IMR-90 (cell line): ENCODE results near the gene CD274. TPM values are rescaled to one million over a fixed set of nuclear protein-coding genes. Genes with fewer than 3 reads are reported as not detected.
A peak's percentile ranks its signal among the peaks of the same experiment; 100 is the strongest.

ENCODE experiments used
- ATAC-seq: fragments of 200-7000 bp; cut with Tn5 transposase; 2 replicates; pipeline ENCODE4 v1.9.1; 2020; ENCODE audit warnings: low read depth, mild to moderate bottlenecking, moderate library complexity
- BruUV-seq: library from RNA; stranded (reverse); fragments of 400-500 nt; replicated peaks from 2 replicates; lab custom pipeline; 2021; lab: Mats Ljungman, UMichigan
- CTCF ChIA-PET: fragments of 300-600 bp; formaldehyde crosslinking; extraction: SDS; loops from one replicate; lab custom pipeline; 2021; ENCODE audit warnings: antibody characterized with exemption; lab: Yijun Ruan, JAX
- POLR2A ChIA-PET: fragments of 300-600 bp; sonication (Branson Sonifier 250); formaldehyde crosslinking; loops from one replicate; lab custom pipeline; 2022; ENCODE audit warnings: antibody characterized with exemption; ENCODE audit not compliant: unreplicated experiment; lab: Charles Lee
- DNase-seq: peaks from one replicate; pipeline ENCODE4 v3.0.0; 2013
- H2AFZ ChIP-seq: replicated peaks from 2 replicates; pipeline ENCODE3; 2013; ENCODE audit warnings: low read length, mild to moderate bottlenecking; ENCODE audit not compliant: poor library complexity
- H2AK5ac ChIP-seq: 2 replicates; pipeline ENCODE4 v1.6.1; 2013; ENCODE audit warnings: low read depth, low read length, inconsistent platforms
- H2AK9ac ChIP-seq: replicated peaks from 2 replicates; pipeline ENCODE3; 2013; ENCODE audit warnings: mild to moderate bottlenecking, low read depth, low read length, moderate library complexity; ENCODE audit not compliant: poor library complexity
- H2BK120ac ChIP-seq: 2 replicates; pipeline ENCODE4 v1.6.1; 2013; ENCODE audit warnings: low read depth, low read length, inconsistent platforms
- H2BK15ac ChIP-seq: 3 replicates; pipeline ENCODE4 v1.6.1; 2013; ENCODE audit warnings: low read depth, low read length, inconsistent platforms
- H2BK20ac ChIP-seq: 2 replicates; pipeline ENCODE4 v1.6.1; 2013; ENCODE audit warnings: low read depth, mild to moderate bottlenecking, inconsistent platforms, low read length, moderate library complexity
- H2BK5ac ChIP-seq: 2 replicates; pipeline ENCODE4 v1.6.1; 2013; ENCODE audit warnings: mild to moderate bottlenecking, low read depth, low read length, inconsistent platforms; ENCODE audit not compliant: poor library complexity, severe bottlenecking
- H3K14ac ChIP-seq: replicated peaks from 2 replicates; pipeline ENCODE4 v1.6.1; 2013; ENCODE audit warnings: low read depth, low read length, inconsistent platforms
- H3K18ac ChIP-seq: 2 replicates; pipeline ENCODE4 v1.6.1; 2013; ENCODE audit warnings: low read depth, low read length, control low read depth
- H3K23ac ChIP-seq: 2 replicates; pipeline ENCODE4 v1.6.1; 2013; ENCODE audit warnings: low read depth, low read length, inconsistent platforms
- H3K27ac ChIP-seq: 2 replicates; pipeline ENCODE4 v1.5.1; 2013; ENCODE audit warnings: mild to moderate bottlenecking, control low read depth, low read length; ENCODE audit not compliant: insufficient read depth
- H3K27me3 ChIP-seq: 2 replicates; pipeline ENCODE4 v1.6.1; 2013; ENCODE audit warnings: low read length; ENCODE audit not compliant: control insufficient read depth, insufficient read depth
- H3K36me3 ChIP-seq: 2 replicates; pipeline ENCODE4 v1.6.1; 2013; ENCODE audit warnings: low read length, mixed read lengths; ENCODE audit not compliant: control insufficient read depth, insufficient read depth
- H3K4ac ChIP-seq: 2 replicates; pipeline ENCODE4 v1.6.1; 2013; ENCODE audit warnings: low read depth, low read length, inconsistent platforms
- H3K4me1 ChIP-seq: 2 replicates; pipeline ENCODE4 v1.6.1; 2013; ENCODE audit warnings: low read length, mixed read lengths; ENCODE audit not compliant: control insufficient read depth, insufficient read depth
- H3K4me2 ChIP-seq: 2 replicates; pipeline ENCODE4 v1.6.1; 2013; ENCODE audit warnings: low read depth, mild to moderate bottlenecking, control low read depth, low read length, moderate library complexity
- H3K4me3 ChIP-seq: 2 replicates; pipeline ENCODE4 v1.5.1; 2013; ENCODE audit warnings: low read depth, mild to moderate bottlenecking, control low read depth, low read length, moderate library complexity; ENCODE audit not compliant: insufficient read depth
- H3K56ac ChIP-seq: 2 replicates; pipeline ENCODE4 v1.6.1; 2013; ENCODE audit warnings: low read length, inconsistent platforms; ENCODE audit not compliant: insufficient read depth; ENCODE audit errors: extremely low read depth
- H3K79me1 ChIP-seq, 2 experiments: 2 replicates each; pipeline ENCODE4 v1.6.1; 2013; ENCODE audit warnings: low read length in 2 of 2, inconsistent platforms in 1 of 2, low read depth in 1 of 2
- H3K9ac ChIP-seq: 2 replicates; pipeline ENCODE4 v1.6.1; 2013; ENCODE audit warnings: low read depth, low read length, control low read depth
- H3K9me1 ChIP-seq: 2 replicates; pipeline ENCODE4 v1.6.1; 2013; ENCODE audit warnings: low read length, inconsistent platforms; ENCODE audit not compliant: insufficient read depth
- H3K9me3 ChIP-seq: 2 replicates; pipeline ENCODE4 v1.6.1; 2013; ENCODE audit warnings: low read length; ENCODE audit not compliant: control insufficient read depth, insufficient read depth
- H4K20me1 ChIP-seq: 2 replicates; pipeline ENCODE4 v1.6.1; 2013; ENCODE audit warnings: low read length, inconsistent platforms; ENCODE audit not compliant: insufficient read depth
- H4K5ac ChIP-seq: 2 replicates; pipeline ENCODE4 v1.6.1; 2013; ENCODE audit warnings: mild to moderate bottlenecking, low read depth, low read length, control low read depth
- H4K8ac ChIP-seq, 2 experiments: 2 replicates each; pipeline ENCODE4 v1.6.1; 2013; ENCODE audit warnings: low read depth in 2 of 2, low read length in 2 of 2, control low read depth in 1 of 2, inconsistent platforms in 1 of 2
- H4K91ac ChIP-seq: 2 replicates; pipeline ENCODE4 v1.6.1; 2013; ENCODE audit warnings: low read depth, low read length, inconsistent platforms; ENCODE audit not compliant: insufficient read depth
- CEBPB ChIP-seq: IDR thresholded peaks from 2 replicates; pipeline ENCODE4 v1.6.1; 2012; ENCODE audit warnings: low read depth, low read length, improper control_type of control experiment
- CHD1 ChIP-seq: IDR thresholded peaks from 2 replicates; pipeline ENCODE4 v1.6.1; 2012; ENCODE audit warnings: low read depth, low read length, improper control_type of control experiment
- FOS ChIP-seq: fragments of 150-350 bp; IDR thresholded peaks from 2 replicates; pipeline ENCODE4 v1.6.1; 2016; ENCODE audit warnings: low read depth, low read length
- MAFK ChIP-seq: IDR thresholded peaks from 2 replicates; pipeline ENCODE4 v1.6.1; 2012; ENCODE audit warnings: low read depth, low read length, improper control_type of control experiment
- MAZ ChIP-seq: IDR thresholded peaks from 2 replicates; pipeline ENCODE4 v1.6.1; 2012; ENCODE audit warnings: low read depth, mild to moderate bottlenecking, low read length, improper control_type of control experiment, moderate library complexity, borderline replicate concordance
- MXI1 ChIP-seq: IDR thresholded peaks from 2 replicates; pipeline ENCODE4 v1.6.1; 2012; ENCODE audit warnings: low read depth, mild to moderate bottlenecking, low read length, moderate library complexity, borderline replicate concordance
- RAD21 ChIP-seq: IDR thresholded peaks from 2 replicates; pipeline ENCODE4 v1.6.1; 2012; ENCODE audit warnings: low read length, improper control_type of control experiment
- USF2 ChIP-seq: fragments of 150-350 bp; IDR thresholded peaks from 2 replicates; pipeline ENCODE4 v1.6.1; 2017; ENCODE audit warnings: mild to moderate bottlenecking, antibody characterized with exemption, low read length, low read depth
- WGBS, 2 experiments: methylation state at CpG; one replicate each; pipeline versions ENCODE4 v1.1.5 to v1.1.7; 2013; ENCODE audit warnings: missing lambda C conversion rate in 2 of 2; ENCODE audit not compliant: insufficient read length in 1 of 2; ENCODE audit errors: extremely low coverage in 2 of 2; 5-methylcytosine and 5-hydroxymethylcytosine counted together
- dilution Hi-C: fragments of 300-500 bp; cut with HindIII; formaldehyde crosslinking; loops from one replicate; pipeline ENCODE4 v1.14.3; 2018; ENCODE audit warnings: low sequenced_read_pairs; ENCODE audit not compliant: unreplicated experiment
- in situ Hi-C: fragments of 300-500 bp; cut with MboI; formaldehyde crosslinking; loops from 3 replicates; pipeline ENCODE4 v1.14.3; 2019; ENCODE audit warnings: low sequenced_read_pairs, inconsistent platforms, mixed read lengths
- intact Hi-C: fragments of 100-400 bp; cut with micrococcal nuclease; formaldehyde crosslinking; loops from 2 replicates; pipeline ENCODE4 v1.10.0; 2022
- polyA plus RNA-seq, 3 experiments: library from polyadenylated mRNA; depleted of rRNA; stranded (reverse); fragments of >200 nt; gene quantifications; 2 replicates each; pipeline ENCODE4 v1.2.3, GENCODE V29; 2012; ENCODE audit warnings: low replicate concordance in 1 of 3
- total RNA-seq: library from RNA; depleted of rRNA; stranded (reverse); fragments of >200 nt; gene quantifications from 2 replicates; pipeline ENCODE4 v1.2.3, GENCODE V29; 2012

CD274 gene
- total and polyA plus RNA-seq, 2 of the 4 experiments (the other 2 are of a cell fraction) = 17.4 to 19.4 TPM

GRCh38 chr9:5515261-5515650, 64.9 kb downstream of the CD274 start:
- Histone ChIP-seq H4K8ac (peak overlapping the region; percentile 4 to 37; a peak in 1 of 4 replicates), H3K9ac (no peak overlapping the region), H3K56ac (no peak overlapping the region), H3K4ac (peak overlapping the region; percentile 24), H3K23ac (no peak overlapping the region), H4K91ac (peak overlapping the region; percentile 31; the same call in 1 of the 2 replicates), H2AK5ac (peak overlapping the region; percentile 47; the same call in 1 of the 2 replicates), H4K20me1 (no peaks in the 10 kb centered on the region), H3K9me1 (peaks cover 16% of the 10 kb centered on the region), H3K27ac (no peak overlapping the region), H3K9me3 (no peaks in the 10 kb centered on the region), H4K5ac (no peak overlapping the region), H3K4me2 (no peak overlapping the region), H2BK120ac (peak overlapping the region; percentile 54; the same call in 1 of the 2 replicates), H3K36me3 (no peaks in the 10 kb centered on the region; the same call in 1 of the 2 replicates), H2BK5ac (peak overlapping the region; percentile 60), H3K79me1 (peaks cover 68 to 78% of the 10 kb centered on the region in 2 experiments), H3K14ac (peak overlapping the region; percentile 7; the same call in 1 of the 2 replicates), H2AK9ac (no peak overlapping the region), H3K4me1 (peaks cover 19% of the 10 kb centered on the region), H2BK15ac (peak overlapping the region; percentile 23; the same call in 1 of the 3 replicates), H3K4me3 (no peak overlapping the region), H2BK20ac (peak overlapping the region; percentile 15; the same call in 1 of the 2 replicates), H3K27me3 (no peaks in the 10 kb centered on the region), H3K18ac (peak overlapping the region; percentile 33; the same call in 1 of the 2 replicates), H2AFZ (no peak overlapping the region)
- ChIA-PET POLR2A (no interaction called here), CTCF (no interaction called here)
- DNase-seq (no peak), ATAC-seq (no peak)
- no peak for TF ChIP-seq USF2
- no peak for TF ChIP-seq MAFK
- no peak for TF ChIP-seq CEBPB
- TF ChIP-seq CHD1 = no peak
- TF ChIP-seq MAZ = no peak
- no peak for TF ChIP-seq FOS
- no peak for TF ChIP-seq MXI1
- no peak for TF ChIP-seq RAD21
- intact Hi-C loops (no loop called here), in situ Hi-C loops (no loop called here), dilution Hi-C loops (no loop called here)
- no TSS peak for BruUV-seq
- WGBS, 2 experiments = no CpG with 5 or more reads among the region's 4 CpGs
